ENCODE results near the gene SPIRE1.

DNA sequence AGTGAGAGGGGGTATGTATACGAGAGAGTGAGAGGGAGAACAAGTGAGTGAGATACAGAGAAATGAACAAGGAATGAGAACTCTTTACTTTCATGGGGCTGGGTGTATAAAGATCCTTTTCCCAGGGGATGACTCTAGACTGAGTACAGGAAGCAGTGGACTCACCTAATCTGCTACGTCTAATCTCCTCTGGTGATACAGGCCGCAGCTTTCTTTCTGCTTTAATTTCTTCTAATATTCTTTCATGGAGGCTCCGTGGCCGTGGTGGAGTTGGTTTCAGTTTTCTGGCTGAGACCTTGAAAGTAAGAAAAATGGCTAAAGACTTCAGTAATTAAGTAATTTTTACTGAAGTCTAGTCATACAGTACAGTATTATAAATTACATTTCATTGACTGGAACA lies 165.0 kb downstream of the SPIRE1 start:
- TF ChIP-seq EZH2 (IDR thresholded peaks at IDR 0.05; ENCODE audit: insufficient read depth, poor library complexity, severe bottlenecking): no peak
- no peak for TF ChIP-seq EZH2phosphoT487 (IDR thresholded peaks at IDR 0.05; ENCODE audit: insufficient read depth, low read depth)

Measured in GM23248 (cell line).